HG03064 (cell line): ENCODE data around the gene CLDN22.

ENCODE experiments used
- ATAC-seq: cut with Tn5 transposase; IDR thresholded peaks from one replicate; pipeline ENCODE4 v1.9.1; 2021; ENCODE audit warnings: low read depth; ENCODE audit not compliant: unreplicated experiment

The CLDN22 gene

GRCh38 chr4:183285886-183286285 is 34.2 kb downstream of the CLDN22 start:
- ATAC-seq, result no peak

DNA sequence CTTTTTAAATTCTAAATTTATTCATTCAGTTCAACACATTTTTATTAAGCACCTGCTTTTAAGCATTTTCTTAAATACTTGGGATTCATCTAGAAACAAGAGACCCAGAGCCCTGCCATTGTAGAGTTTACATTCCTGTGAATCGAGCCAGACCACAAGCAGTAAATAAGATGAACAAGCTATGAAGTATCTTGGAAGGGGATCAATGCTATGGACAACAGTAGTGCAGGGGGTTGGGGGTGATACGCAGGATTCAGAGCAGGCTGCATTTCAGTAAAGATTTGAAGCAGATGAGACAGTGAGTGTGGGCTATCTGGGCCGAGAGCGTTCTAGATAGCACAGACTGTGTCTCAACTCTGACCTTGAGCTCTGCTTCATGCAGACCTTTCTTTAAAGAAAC is 35.1 kb downstream of the CLDN22 start:
- ATAC-seq, result no peak

DNA sequence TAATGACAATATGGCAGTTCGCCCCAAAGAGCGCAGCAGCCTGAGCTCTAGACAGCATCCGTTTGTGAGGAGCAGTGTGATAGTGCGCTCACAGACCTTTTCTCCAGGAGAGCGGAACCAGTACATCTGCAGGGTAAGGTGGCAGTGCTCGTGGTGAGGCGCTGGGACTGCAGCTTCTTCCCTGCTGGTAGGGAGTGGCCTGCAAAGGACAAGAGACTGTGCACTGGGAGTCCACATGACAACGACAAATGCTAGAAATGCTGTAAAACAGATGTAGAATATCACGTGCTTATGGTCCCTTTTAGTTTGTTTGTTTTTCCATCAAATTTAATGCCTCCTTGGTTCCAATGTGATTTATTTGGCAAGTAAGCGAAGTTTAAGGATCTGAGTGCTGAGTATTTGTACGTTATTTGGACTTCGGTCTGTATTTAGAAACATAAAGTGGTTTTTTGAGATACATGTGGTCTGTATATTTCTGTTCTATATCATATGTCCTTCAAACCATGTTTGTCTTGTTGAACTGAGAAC is 35.8 kb downstream of the CLDN22 start:
- no peak for ATAC-seq

GRCh38 chr4:183276106-183276505 is 44.0 kb downstream of the CLDN22 start:
- ATAC-seq, result no peak

- ATAC-seq, result no peak
These were observed 47.7 kb downstream of the CLDN22 start for GRCh38 chr4:183272384-183272783.

DNA sequence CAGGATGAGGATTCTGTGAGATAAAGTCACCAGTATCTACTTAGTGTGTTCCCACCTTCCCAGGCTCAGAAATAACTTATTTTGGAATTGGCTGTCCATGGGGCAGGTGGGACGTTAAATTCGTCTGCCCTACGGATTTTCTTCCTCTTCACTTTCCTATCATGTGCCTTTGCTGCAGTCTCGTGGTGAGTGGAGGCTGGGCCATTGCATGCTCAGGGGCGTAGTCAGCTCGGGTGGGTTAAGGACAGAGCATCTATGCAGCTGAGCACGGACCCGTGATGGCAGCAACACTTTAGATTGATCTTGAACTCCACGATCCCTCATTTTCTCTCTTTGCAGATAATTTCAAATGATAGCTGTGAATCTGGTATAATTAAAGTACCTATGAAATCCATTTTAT is 51.5 kb downstream of the CLDN22 start:
- no peak for ATAC-seq
